Left lung (tissue), 10 donors: ENCODE results near the gene C2CD4C. TPM values are rescaled to one million over a fixed set of nuclear protein-coding genes. Genes with fewer than 3 reads are reported as not detected.
A peak's percentile ranks its signal among the peaks of the same experiment; 100 is the strongest.

Experiments used
- ATAC-seq: fragments of 200-7000 bp; cut with Tn5 transposase; one replicate; pipeline ENCODE4 v1.9.1; 2020; ENCODE audit warnings: moderate library complexity
- DNase-seq, 4 donors: peaks; one replicate each; pipeline ENCODE4 v3.0.0-alpha.2; 2013 to 2020
- H3K27ac ChIP-seq, 2 donors: fragments of 200-600 bp; sonication (generic) in 1 of 2; one replicate each; pipeline versions ENCODE4 v1.5.0 to v1.8.0; 2020 to 2021
- H3K27me3 ChIP-seq, 2 donors: fragments of 200-600 bp; sonication (generic) in 1 of 2; one replicate each; pipeline versions ENCODE4 v1.5.0 to v1.8.0; 2020 to 2021
- H3K36me3 ChIP-seq, 2 donors: fragments of 200-600 bp; sonication (generic) in 1 of 2; one replicate each; pipeline versions ENCODE4 v1.5.0 to v1.8.0; 2020 to 2021
- H3K4me1 ChIP-seq, 2 donors: fragments of 200-600 bp; one replicate each; pipeline ENCODE4 v1.8.0; 2021
- H3K4me3 ChIP-seq, 2 donors: fragments of 200-600 bp; sonication (generic) in 1 of 2; one replicate each; pipeline versions ENCODE4 v1.5.0 to v1.8.0; 2020 to 2021; ENCODE audit warnings: mild to moderate bottlenecking in 1 of 2
- H3K9me3 ChIP-seq, 2 donors: fragments of 200-600 bp; sonication (generic) in 1 of 2; one replicate each; pipeline versions ENCODE4 v1.5.0 to v1.8.0; 2020 to 2021
- intact Hi-C, 2 donors: fragments of 100-400 bp; cut with DNase I; formaldehyde crosslinking; loops; one replicate each; pipeline versions ENCODE4 v1.11.2 to v1.14.2; 2022
- polyA plus RNA-seq, 6 donors: library from polyadenylated mRNA; unstranded; fragments of 120-200 nt; gene quantifications; one replicate each; pipeline ENCODE4 v1.2.1, GENCODE V29; 2013; ENCODE audit not compliant: insufficient read length in 6 of 6
- total RNA-seq, 2 donors: library from RNA; stranded (reverse); fragmentation: NEBNext Ultra II Directional; extraction: Animal tissue kit (Norgen Biotek cat#: 25700); gene quantifications; one replicate each; pipeline ENCODE4 v1.2.1, GENCODE V29; 2021
- TF ChIP-seq, protein P1 (sequence below), 2 donors: fragments of 200-600 bp; sonication (generic) in 1 of 2; IDR thresholded peaks; one replicate each; pipeline versions ENCODE4 v1.5.0 to v1.8.0; 2021; ENCODE audit warnings: antibody characterized with exemption in 2 of 2
- donor health status: DM: no; HTN: yes; CAD: no.
- donor health status: DM: no; HTN: no; CAD: no.

Gene C2CD4C
- total and polyA plus RNA-seq, 8 donors = 0.27 to 2.4 (median 0.86) TPM

DNA sequence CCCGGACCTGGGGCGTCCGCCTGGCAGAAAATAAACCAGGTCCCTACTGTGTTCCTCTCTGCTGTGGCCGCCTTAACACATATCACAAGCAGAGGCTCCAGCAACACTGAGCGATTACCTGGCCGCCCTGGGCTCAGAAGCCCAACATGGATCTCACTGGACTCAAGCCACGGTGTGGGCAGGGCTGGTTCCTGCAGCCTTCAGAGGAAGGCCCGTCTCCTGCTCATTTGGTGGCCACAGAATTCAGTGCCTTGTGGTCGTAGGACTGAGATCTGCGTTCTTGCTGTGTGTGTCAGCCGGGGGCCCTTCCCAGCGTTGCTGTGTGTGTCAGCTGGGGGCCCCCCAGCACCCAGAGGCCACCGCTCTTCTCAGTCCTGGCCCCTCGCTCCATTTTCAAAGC, 30.2 kb downstream of the C2CD4C start:
- intact Hi-C loops = no loop called here
- ATAC-seq (no peak), DNase-seq (no peak)
- TF ChIP-seq, protein P1, sequence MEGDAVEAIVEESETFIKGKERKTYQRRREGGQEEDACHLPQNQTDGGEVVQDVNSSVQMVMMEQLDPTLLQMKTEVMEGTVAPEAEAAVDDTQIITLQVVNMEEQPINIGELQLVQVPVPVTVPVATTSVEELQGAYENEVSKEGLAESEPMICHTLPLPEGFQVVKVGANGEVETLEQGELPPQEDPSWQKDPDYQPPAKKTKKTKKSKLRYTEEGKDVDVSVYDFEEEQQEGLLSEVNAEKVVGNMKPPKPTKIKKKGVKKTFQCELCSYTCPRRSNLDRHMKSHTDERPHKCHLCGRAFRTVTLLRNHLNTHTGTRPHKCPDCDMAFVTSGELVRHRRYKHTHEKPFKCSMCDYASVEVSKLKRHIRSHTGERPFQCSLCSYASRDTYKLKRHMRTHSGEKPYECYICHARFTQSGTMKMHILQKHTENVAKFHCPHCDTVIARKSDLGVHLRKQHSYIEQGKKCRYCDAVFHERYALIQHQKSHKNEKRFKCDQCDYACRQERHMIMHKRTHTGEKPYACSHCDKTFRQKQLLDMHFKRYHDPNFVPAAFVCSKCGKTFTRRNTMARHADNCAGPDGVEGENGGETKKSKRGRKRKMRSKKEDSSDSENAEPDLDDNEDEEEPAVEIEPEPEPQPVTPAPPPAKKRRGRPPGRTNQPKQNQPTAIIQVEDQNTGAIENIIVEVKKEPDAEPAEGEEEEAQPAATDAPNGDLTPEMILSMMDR (IDR thresholded peaks at IDR 0.05) = no peak
- H3K36me3 ChIP-seq = no peaks in the 10 kb centered on the region
- H3K4me3 ChIP-seq = no peak overlapping the region
- no peaks in the 10 kb centered on the region for H3K4me1 ChIP-seq
- H3K27me3 ChIP-seq = peaks cover 18 to 29% of the 10 kb centered on the region in 2 donors
- no peak overlapping the region for H3K27ac ChIP-seq
- no peaks in the 10 kb centered on the region for H3K9me3 ChIP-seq

GRCh38 chr19:377801-378581, 31.0 kb downstream of the C2CD4C start:
- Histone ChIP-seq H3K36me3 (no peaks in the 10 kb centered on the region), H3K27ac (no peak overlapping the region), H3K4me3 (no peak overlapping the region), H3K4me1 (no peaks in the 10 kb centered on the region), H3K9me3 (no peaks in the 10 kb centered on the region), H3K27me3 (peaks cover 11 to 29% of the 10 kb centered on the region in 2 donors)
- peak; percentile 54 for ATAC-seq
- intact Hi-C loops = no loop called here
- TF ChIP-seq, protein P1 (IDR thresholded peaks at IDR 0.05) = no peak
- DNase-seq = no peak

DNA sequence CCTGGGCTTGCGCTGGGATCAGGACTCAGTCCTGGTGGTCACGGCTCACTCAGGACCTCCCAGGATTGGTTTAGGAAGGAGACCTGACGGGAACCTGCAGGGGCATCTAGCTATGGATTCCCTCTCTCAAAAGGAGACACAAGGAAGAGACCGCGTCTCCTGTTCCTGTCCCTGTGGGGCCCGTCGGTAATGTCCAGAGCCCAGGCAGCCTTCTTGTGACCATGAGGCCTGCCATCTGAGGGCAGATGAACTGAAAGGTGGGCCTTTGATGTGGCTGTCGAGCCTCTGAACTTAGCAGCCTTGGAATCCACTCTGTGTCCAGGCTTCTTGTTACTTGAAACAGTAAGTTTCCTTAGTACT, 32.9 kb downstream of the C2CD4C start:
- DNase-seq = no peak
- no peaks in the 10 kb centered on the region for H3K36me3 ChIP-seq
- H3K9me3 ChIP-seq = no peaks in the 10 kb centered on the region
- H3K4me3 ChIP-seq = no peak overlapping the region
- ATAC-seq = no peak
- H3K4me1 ChIP-seq = no peaks in the 10 kb centered on the region
- no peak overlapping the region for H3K27ac ChIP-seq
- TF ChIP-seq, protein P1 (IDR thresholded peaks at IDR 0.05) = no peak
- peaks cover 6 to 41% of the 10 kb centered on the region in 2 donors for H3K27me3 ChIP-seq
- intact Hi-C loops = no loop called here

- Histone ChIP-seq H3K9me3 (no peaks in the 10 kb centered on the region), H3K36me3 (no peaks in the 10 kb centered on the region), H3K4me1 (no peaks in the 10 kb centered on the region), H3K27ac (no peak overlapping the region), H3K27me3 (peaks cover 6 to 41% of the 10 kb centered on the region in 2 donors), H3K4me3 (no peak overlapping the region)
- intact Hi-C loops = no loop called here
- TF ChIP-seq, protein P1 (IDR thresholded peaks at IDR 0.05) = no peak
- no peak for ATAC-seq
- DNase-seq = no peak
These were observed 33.4 kb downstream of the C2CD4C start for GRCh38 chr19:375395-376110.

- Histone ChIP-seq H3K27ac (no peak overlapping the region), H3K9me3 (no peaks in the 10 kb centered on the region), H3K4me1 (no peaks in the 10 kb centered on the region), H3K27me3 (peaks cover 6 to 41% of the 10 kb centered on the region in 2 donors), H3K36me3 (no peaks in the 10 kb centered on the region), H3K4me3 (no peak overlapping the region)
- DNase-seq (no peak), ATAC-seq (no peak)
- TF ChIP-seq, protein P1 (IDR thresholded peaks at IDR 0.05) = no peak
- intact Hi-C loops = no loop called here
These were observed 34.1 kb downstream of the C2CD4C start for GRCh38 chr19:374886-375235.
